ENCODE results near the gene CPT1C.
"Not testable (repeated sequence)": the region's sequence is repeated elsewhere in the genome, so short reads cannot be mapped to it uniquely, and the experiment has no call there.

Gene CPT1C

GRCh38 chr19:49712397-49712859, 21.5 kb downstream of the CPT1C start:
- no peak for DNase-seq

GRCh38 chr19:49713236-49713845, 22.4 kb downstream of the CPT1C start:
- no peak for DNase-seq

DNA sequence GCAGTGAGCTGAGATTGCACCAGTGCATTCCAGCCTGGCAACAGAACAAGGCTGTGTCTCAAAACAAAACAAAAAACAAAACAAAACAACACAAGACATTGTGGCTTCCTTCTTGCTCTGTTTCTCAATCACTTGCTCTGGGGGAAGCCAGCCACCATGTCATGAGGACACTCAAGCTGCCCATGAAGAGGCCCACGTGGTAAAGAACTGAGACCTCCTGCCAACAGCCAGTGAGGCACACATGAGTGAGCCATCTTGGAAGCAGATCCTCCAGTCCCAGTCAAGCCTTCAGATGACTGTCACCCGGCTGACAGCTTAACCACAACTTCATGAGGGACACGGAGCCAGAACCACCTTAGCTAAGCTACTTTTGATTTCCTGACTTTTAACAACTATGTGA, 25.2 kb downstream of the CPT1C start:
- no peak for DNase-seq

DNA sequence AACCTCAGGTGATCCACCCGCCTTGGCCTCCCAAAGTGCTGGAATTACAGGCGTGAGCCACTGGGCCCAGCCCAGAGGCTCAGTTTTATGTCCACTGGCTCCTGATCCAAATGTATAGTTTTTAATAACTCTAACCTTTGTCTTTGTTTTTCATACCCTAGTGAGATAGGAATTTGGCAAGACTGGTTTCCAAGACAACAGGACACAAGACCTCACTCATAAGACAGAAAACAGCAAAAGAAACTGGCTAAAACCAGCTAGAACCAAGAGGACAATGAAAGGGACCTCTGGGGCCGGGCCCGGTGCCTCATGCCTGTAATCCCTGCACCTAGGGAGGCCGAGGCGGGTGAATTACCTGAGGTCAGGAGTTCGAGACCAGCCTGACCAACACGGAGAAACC, 27.6 kb downstream of the CPT1C start:
- no peak for DNase-seq

DNA sequence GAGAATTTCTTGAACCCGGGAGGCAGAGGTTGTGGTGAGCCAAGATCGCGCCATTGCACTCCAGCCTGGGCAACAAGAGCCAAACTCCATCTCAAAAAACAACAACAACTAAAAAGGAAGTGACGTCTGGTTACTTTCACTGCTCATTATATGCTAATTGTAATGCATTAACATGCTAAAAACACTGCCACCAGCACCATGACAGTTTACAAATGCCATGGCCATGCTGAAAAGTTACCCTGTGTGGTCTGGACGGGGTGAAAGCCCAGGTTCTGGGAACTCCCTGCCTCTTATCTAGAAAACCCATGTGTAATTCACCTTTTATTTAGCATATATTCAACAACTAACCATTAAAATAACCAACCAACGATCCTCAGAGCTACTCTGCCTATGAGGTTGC, 28.1 kb downstream of the CPT1C start:
- no peak for DNase-seq

DNA sequence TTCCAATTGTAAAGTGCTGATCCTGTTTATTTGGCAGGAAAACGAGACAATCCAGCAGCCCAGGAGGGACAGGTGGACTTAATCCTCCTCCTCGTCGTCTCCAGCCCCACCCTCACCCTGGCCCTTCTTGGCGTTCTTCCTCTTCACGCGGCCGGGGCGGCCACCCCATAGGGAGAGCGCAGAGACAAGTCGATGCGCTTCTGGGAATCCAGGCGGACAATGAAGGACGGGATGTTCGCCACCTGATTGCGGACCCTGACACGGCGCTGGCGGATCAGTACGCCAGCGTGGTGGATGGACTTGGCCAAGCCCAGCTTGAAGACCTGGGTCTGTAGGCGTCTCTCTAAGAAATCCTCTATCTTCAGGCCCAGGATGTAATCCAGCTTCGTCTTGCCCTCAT, 28.5 kb downstream of the CPT1C start:
- not testable (repeated sequence) for DNase-seq

DNA sequence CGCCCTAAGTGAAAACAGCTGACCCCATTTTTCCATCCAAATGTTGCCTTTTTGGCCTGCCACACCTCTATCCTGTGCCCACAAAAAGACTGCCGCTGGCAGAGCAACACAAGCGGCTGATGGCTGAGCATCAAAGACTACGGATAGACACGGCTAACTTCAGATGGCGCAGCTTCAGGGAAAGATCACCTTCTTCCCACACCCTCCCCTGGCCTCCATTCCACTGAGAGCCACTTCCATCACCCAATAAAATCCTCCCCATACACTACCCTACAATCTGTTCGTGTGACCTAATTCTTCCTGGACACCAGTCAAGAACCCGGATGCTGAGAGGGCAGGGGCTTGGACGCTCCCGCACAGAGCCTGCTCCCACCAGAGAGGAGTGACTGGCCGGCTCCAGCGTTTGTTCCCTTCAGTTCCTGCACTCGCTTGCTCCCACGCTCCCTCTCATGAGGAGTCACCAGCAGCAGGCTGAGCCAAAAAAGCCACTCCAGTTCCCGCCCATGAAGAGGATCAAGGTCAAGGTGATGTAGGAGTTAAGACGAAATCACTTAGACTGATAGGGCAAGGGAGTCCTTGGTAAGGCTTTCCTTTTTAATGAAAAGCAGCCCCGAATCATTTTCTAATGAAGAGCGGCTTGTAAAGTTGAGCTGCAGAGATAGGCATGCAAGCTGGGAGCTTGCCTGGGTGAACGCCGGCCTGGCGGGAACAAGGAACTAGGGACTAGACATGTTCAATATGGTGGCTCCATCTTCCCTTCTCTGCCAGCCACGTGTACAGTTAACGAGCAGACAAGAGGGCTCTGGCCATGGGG, 36.5 kb downstream of the CPT1C start:
- no peak for DNase-seq

- no peak for DNase-seq
Measured at GRCh38 chr19:49730166-49730565, 39.2 kb downstream of the CPT1C start.

DNA sequence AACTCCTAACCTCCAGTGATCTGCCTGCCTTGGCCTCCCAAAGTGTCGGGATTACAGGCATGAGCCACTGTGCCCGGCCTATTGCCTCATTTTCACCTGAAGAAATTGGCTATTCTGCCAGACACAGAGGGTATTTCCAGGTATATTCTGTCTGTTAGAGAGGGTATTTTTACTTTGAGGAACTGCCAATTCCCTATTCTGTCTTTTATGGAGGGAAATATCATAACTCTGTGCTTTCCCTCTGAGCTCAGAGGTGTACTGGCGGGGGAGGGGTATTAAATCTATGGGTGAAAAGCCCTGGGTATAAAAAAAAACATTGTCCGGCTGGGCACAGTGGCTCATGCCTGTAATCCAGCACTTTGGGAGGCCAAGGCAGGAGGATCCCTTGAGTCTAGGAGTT, 47.4 kb downstream of the CPT1C start:
- no peak for DNase-seq

- no peak for DNase-seq
Measured at GRCh38 chr19:49739098-49739497, 48.2 kb downstream of the CPT1C start.

DNA sequence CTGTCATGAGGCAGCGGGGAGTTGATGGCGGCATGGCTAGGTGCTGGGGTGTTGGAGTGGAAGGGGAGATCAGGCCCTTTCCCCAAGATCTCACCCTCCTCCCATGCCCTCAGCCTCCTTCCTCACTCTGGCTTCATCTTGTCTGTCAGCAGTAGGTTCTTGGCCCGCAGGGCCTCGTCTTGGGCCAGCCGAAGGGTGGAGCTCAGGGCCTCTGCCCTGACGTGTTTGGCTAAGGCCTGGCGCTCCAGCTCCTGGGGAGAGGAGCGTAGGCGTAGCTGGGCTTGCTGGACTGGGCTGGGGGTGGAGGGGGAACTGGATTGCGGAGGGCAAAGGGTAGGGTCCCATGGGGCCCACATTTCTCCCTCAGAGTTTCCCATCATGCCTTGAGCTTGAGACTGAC, 49.0 kb downstream of the CPT1C start:
- no peak for DNase-seq

DNA sequence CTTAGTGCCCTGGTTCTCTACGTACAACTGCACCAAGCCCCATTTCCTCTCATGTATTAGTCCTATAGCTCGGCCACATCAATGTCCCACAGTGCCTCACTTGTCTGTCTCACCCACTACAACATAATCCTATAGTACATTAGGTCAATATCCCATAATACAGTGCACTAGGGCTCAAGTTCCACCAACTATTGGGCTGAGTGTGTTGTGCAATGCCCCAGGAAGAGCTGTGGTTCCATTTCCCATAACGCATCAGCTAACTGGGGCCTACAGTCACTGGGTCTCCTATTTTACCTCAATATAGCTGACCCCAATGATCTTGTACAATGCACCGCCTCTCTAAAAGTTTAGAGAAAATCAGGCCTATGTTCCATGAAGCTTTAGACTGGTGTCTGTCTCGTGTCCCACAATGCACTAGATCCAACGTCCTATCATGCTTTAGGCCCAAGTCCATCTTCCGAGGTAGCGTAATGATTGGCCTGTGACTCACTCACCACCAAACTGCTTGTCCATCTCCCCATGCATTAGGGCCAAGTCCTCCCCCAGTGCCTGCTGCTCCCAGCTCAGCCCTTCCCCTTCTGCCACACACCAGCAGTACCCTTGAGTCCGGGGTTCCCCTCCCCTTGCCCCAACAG, 50.4 kb downstream of the CPT1C start:
- no peak for DNase-seq

GRCh38 chr19:49744946-49745381, 54.0 kb downstream of the CPT1C start:
- DNase-seq = no peak

DNA sequence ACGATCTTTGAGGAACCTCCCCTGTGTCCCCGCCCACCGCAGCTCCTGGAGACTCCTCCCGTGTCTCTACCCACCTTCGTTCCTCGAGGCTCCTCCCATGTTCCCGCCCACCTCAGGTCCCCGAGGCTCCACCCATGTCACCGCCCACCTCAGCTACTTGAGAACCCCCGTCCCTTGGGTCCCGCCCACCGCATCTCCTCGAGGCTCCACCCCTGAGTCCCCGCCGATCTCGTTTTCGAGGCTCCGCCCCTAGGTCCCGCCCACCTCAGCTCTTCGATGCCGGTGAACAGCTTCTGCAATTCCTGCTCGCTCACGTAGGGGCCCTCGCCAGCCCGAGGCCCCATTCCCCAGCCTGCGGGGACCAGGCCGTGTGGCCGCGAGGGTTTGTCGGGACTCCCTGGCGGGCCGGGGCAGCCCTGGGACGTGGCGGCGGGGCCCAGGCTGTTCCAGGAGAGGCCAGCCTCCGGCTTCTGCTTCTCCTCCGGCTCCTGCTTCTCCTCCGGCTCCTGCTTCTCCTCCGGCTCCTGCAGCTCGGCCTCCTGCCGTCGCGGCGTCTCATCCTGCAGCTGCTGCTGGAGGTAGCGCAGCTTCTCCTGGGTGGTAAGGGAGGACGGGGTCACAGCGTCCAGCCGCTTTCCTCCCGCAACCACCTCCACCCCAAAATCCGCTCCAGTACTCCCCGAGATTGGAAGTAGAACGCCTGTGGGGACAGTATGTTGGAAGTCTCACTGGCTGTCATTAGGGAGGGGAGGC, 55.5 kb downstream of the CPT1C start:
- DNase-seq = peak in 2 of 4 experiments; percentile 6 to 18

DNA sequence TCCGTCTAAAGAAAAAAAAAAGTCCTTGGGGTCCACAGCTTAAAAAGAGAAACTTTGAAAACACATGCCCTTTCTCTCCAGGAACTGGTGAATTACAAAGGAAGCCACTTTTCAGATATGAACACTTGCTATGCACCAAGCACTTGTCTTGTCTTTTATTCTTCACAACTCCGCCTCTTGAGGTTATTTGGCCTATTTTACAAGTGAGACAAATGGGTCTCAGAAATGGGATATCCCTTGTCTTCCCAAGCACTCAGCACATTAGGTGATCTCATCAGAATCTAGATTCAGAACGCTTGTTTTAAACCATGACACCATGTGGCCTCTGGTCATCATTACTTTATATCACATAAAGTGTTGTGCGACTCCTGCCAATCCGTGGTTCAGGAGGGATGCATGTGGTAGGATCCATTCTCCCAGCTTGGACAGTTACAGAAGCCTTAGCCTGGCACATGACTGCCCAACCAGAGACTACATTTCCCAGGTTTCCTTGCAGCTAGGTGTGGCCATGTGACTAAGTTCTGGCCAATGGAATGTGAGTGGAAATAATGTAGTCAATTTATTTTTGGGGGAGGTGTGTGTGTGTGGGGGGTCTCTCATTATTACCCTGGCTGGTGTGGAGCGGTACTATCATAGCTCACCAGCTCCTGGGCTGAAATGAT, 58.3 kb downstream of the CPT1C start:
- no peak for DNase-seq

- no peak for DNase-seq
Measured at GRCh38 chr19:49749771-49750170, 58.9 kb downstream of the CPT1C start.

GRCh38 chr19:49752701-49753100, 61.8 kb downstream of the CPT1C start:
- DNase-seq = no peak

GRCh38 chr19:49755956-49756355, 65.0 kb downstream of the CPT1C start:
- no peak for DNase-seq

DNA sequence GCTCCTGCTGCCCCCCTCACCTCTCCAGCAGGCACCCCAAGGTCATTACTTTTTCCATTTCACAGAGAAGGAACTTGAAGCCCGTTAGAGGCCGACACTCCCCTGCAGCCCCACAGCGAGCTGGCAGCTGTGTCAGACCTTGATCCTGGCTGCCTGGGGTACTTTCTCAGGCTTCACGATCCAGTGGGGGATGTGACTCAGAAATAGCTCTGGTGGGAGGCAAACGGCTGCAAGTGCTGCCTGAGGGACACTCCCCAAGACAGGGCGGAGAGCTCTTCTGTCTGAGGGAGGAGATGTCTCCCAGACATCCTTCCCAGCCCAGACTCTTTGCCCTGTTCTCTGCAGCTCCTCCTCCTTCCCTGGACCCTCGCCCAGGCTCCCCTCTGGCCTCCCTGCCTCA, 67.4 kb downstream of the CPT1C start:
- no peak for DNase-seq

- no peak for DNase-seq
Measured at GRCh38 chr19:49761249-49761624, 70.3 kb downstream of the CPT1C start.

- peak in 1 of 4 experiments; percentile 16 for DNase-seq
Measured at GRCh38 chr19:49761625-49762311, 70.9 kb downstream of the CPT1C start.

DNA sequence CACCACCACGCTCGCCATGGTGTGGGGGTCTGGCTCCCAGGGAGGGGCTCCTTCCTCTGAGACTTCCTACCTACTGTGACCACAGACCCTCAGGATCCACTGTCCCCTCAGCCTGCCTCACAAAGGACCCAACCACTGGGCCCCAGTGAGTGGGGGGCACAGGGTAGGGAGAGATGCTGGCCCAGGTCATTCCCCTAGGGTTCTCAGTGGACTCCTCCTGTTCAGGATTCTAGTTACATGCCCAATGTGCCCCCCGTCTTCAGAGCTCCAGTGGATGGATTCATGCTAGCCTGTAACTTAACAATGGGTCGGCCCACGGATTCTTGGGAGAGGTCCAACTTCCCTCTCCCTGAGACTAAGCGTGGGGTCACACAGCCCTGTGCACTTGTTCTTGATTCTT, 72.3 kb downstream of the CPT1C start, which contains the start of gene TSKS:
TSKS (minus strand) TSS at position 77 of the 400 bp plus-strand sequence; CDS start at position 18, 59 bp downstream.
- DNase-seq = no peak

Measured in activated naive CD4-positive, alpha-beta T cell (primary cell).